ENCODE data around the gene GPC5. TPM values are rescaled to one million over a fixed set of nuclear protein-coding genes. Genes with fewer than 3 reads are reported as not detected.

The GPC5 gene
- total RNA-seq, 1 experiment from 2014 or later: 0.15 TPM

GRCh38 chr13:92821324-92821723, 1422.9 kb downstream of the GPC5 start:
- Histone ChIP-seq H4K20me1 (ENCODE audit: control insufficient read depth, insufficient read depth, insufficient read length) (no peaks in the 10 kb centered on the region), H4K5ac (ENCODE audit: insufficient read length, low read depth, low read length) (no peak overlapping the region), H4K8ac (replicated peaks; ENCODE audit: insufficient read length, low read depth, low read length) (no peak overlapping the region), H3K23me2 (ENCODE audit: insufficient read length, low read depth, low read length, poor library complexity, severe bottlenecking) (no peaks in the 10 kb centered on the region), H2AK5ac (ENCODE audit: insufficient read length, low read length) (no peak overlapping the region), H2BK120ac (ENCODE audit: low read depth, low read length, poor library complexity, severe bottlenecking) (no peak overlapping the region), H2BK5ac (ENCODE audit: insufficient read length, low read length) (no peak overlapping the region), H4K91ac (ENCODE audit: insufficient read length, low read depth, low read length) (no peak overlapping the region), H3K79me2 (ENCODE audit: insufficient read depth, low read length) (no peaks in the 10 kb centered on the region), H3K4ac (ENCODE audit: low read depth, low read length) (no peak overlapping the region), H3K4me1 (ENCODE audit: insufficient read depth, low read length) (peaks cover 2% of the 10 kb centered on the region; the same call in 1 of the 2 replicates), H3K27me3 (ENCODE audit: insufficient read depth, low read length) (no peaks in the 10 kb centered on the region), H3K18ac (ENCODE audit: insufficient read length, low read depth, low read length) (no peak overlapping the region), H3K56ac (ENCODE audit: insufficient read length, low read depth, low read length) (no peak overlapping the region), H3K9ac (ENCODE audit: extremely low read depth, insufficient read length, low read length) (no peak overlapping the region), H3K4me2 (ENCODE audit: insufficient read depth, insufficient read length, low read length) (no peak overlapping the region), H2AFZ (ENCODE audit: low read length) (no peak overlapping the region), H3K79me1 (ENCODE audit: insufficient read depth, low read depth, low read length, poor library complexity, severe bottlenecking) (no peaks in the 10 kb centered on the region), H2BK15ac (ENCODE audit: low read depth, low read length) (no peak overlapping the region), H2BK20ac (ENCODE audit: low read depth, low read length, poor library complexity, severe bottlenecking) (no peak overlapping the region), H3T11ph (ENCODE audit: low read length) (no peak overlapping the region), H3K9me3 (ENCODE audit: control insufficient read depth, low read depth, low read length) (no peaks in the 10 kb centered on the region), H3K14ac (ENCODE audit: insufficient read depth, low read length) (no peak overlapping the region), H3K23ac (ENCODE audit: insufficient read length, low read depth, low read length) (no peak overlapping the region), H2BK12ac (ENCODE audit: insufficient read length, low read depth, low read length) (no peak overlapping the region), H3K27ac (ENCODE audit: insufficient read length, low read depth, low read length) (no peak overlapping the region)
- no peaks in the 10 kb centered on the region for H3K27me3 Mint-ChIP-seq (ENCODE audit: low read depth)
- H3K9me3 Mint-ChIP-seq: no peaks in the 10 kb centered on the region
- no CpG with 5 or more reads among the region's 2 CpGs for WGBS (ENCODE audit: extremely low coverage, insufficient read length, low lambda C conversion rate)
- no peaks in the 10 kb centered on the region for H3K36me3 Mint-ChIP-seq (ENCODE audit: insufficient read depth in 1 of 3, low read depth in 3 of 3)
- no peak overlapping the region; a peak in 1 of 7 replicates for H3K27ac Mint-ChIP-seq
- H3K4me3 Mint-ChIP-seq: no peak overlapping the region
- DNase-seq: no peak
- H3K4me1 Mint-ChIP-seq: peaks cover 3 to 12% of the 10 kb centered on the region in 2 experiments; a peak in 3 of 4 replicates
- TF ChIP-seq CTCF (conservative IDR thresholded peaks at IDR 0.05): no peak

Data from H9 (cell line).